Stimulated activated CD4-positive, alpha-beta T cell treated with anti-CD3 and anti-CD28 coated beads, Interleukin-4, amount 100 ng/mL, for 4 hours (primary cell): ENCODE results near the gene R3HDM1.
"Not testable (repeated sequence)": the region's sequence is repeated elsewhere in the genome, so short reads cannot be mapped to it uniquely, and the experiment has no call there.

ENCODE experiments used
- DNase-seq, 2 experiments: peaks; one replicate each; pipeline ENCODE4 v3.0.0-alpha.2; 2020

The R3HDM1 gene

GRCh38 chr2:135573620-135574019 lies 42.3 kb downstream of the R3HDM1 start:
- DNase-seq = no peak

- DNase-seq = no peak
Measured at GRCh38 chr2:135581282-135581681, 50.0 kb downstream of the R3HDM1 start.

- no peak for DNase-seq
Measured at GRCh38 chr2:135582383-135582782, 51.1 kb downstream of the R3HDM1 start.

GRCh38 chr2:135585586-135585985 lies 54.3 kb downstream of the R3HDM1 start:
- DNase-seq = no peak

GRCh38 chr2:135586148-135586547 lies 54.9 kb downstream of the R3HDM1 start:
- no peak for DNase-seq

GRCh38 chr2:135587958-135588357 lies 56.7 kb downstream of the R3HDM1 start:
- DNase-seq = no peak

DNA sequence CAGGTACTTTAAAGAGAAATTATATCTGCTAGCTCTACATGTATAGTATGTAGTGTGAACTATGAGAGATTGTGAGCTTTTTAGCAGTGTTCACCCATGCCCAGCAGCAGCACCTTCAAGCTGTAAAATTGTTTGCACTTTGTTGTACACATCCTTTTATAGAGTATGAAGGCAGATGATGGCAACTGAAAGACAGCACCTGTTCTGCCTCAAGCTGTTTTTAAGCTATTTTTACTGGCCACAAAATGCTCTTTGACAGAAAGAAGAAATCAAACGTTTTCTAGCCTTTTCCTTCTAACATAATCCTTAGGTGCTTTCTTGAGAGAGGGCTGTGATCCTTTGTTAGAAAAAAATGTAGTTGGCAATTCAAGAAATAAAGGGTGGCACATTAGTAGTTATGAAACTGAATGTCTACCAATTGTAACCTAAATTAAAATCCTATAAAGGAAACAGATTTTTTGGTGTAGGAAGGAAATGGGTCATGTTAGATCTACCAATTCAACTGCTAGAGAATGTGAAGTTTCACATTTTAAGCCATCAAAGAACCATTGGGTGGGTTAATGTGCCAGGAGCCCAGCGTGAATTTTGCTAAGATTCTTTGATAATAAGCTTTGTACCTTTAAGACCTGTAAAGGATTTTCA lies 59.5 kb downstream of the R3HDM1 start:
- no peak for DNase-seq

DNA sequence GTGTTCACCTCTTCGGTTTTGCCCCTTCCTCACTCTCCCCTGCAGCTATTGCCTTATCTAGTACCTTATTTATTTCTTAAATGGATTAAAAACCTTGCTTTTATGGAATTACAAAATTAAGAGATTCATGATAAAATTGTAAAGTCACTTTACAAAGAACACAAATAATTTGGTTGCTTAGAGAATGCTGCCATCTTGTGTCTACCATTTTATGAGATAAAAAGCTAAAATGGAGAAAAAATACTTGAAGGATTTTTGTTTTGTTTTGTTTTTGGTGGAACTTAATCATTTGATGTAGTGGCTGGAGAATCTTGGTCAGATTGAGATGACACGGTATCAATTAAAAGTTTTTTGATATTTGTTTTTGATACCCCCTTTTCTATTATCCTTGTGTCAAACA lies 69.6 kb downstream of the R3HDM1 start:
- DNase-seq = no peak

- no peak for DNase-seq
Measured at GRCh38 chr2:135603543-135603942, 72.3 kb downstream of the R3HDM1 start.

DNA sequence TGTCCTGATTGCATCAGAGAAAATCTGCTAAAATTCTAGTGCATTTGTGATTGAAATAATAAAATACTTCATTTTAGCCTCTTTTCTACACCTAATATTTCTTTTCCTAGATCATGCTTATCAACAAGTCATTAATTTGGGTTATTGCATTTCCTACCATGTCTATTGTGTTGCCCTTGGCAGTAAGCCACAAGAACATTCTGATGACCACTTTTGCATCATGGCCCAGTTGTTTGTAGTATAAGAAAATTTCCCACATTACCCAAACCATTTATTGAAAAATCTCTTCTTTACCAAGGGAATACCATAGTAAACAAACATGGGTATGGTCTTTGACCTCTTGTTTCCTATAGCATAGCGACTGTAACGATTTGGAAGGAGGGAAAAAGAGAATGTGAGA lies 76.3 kb downstream of the R3HDM1 start:
- DNase-seq = no peak

- no peak for DNase-seq
Measured at GRCh38 chr2:135612319-135612718, 81.0 kb downstream of the R3HDM1 start.

DNA sequence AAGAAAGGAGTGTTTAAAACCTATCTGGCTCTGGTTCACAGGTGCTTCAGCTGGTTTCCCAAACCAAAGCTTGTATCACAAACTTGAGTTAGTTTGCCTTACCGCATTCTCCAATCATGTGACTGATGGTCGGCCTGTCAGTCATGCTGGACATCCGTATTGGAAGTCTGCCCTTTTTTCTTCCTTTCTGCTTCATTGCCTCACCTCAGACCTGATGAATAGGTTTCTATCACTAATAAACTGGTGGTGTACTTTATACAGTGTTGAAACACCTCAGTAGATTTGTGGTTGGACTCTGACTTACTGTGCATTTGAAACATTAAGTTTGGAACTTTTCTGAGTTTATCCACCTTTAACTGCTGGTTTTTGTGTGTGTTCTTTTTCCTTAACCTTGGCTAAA lies 84.1 kb downstream of the R3HDM1 start:
- DNase-seq = no peak

DNA sequence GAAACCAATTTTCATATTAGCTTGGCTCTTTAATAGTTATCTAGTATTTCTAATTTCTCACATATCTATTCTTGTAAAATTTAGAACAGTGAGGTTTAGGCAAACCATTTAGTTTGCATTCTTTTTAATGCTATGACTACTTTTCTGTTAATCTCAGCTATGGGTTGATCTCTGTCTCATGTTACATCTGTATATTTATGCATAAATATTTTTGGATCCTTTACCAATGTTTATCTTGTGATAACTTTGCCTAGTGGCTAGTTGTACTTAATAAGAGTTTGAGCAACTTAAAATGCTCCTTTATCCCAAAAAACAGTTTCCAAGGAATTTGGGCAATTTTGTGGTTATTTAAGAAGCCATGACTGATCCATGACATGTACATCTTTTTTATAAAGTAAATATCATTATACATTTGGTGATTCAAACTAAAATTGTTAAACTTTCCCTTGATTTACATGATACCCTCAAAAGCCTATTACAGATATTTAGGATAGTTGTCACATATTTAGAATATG lies 86.3 kb downstream of the R3HDM1 start:
- DNase-seq = no peak

- no peak for DNase-seq
Measured at GRCh38 chr2:135620198-135620597, 88.9 kb downstream of the R3HDM1 start.

DNA sequence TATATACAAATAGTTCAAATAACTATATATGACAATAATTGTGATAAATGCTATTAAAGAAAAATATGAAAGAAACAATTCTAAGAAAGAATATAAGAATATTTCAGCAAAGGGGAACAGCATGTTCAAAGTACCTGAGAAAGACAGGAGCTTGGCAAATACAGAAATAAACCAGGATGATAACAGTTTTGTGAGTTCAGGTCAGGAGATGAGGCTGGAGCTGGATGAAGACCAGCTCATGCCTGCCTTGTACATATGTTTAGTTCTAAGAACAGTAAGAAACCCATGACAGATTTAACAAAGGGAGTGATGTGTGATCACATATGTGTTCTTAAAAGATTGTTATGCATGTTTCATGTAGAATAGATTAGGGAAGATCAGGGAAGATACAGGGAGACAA lies 98.2 kb downstream of the R3HDM1 start:
- DNase-seq = no peak

- DNase-seq = not testable (repeated sequence)
Measured at GRCh38 chr2:135630034-135630433, 98.8 kb downstream of the R3HDM1 start.

DNA sequence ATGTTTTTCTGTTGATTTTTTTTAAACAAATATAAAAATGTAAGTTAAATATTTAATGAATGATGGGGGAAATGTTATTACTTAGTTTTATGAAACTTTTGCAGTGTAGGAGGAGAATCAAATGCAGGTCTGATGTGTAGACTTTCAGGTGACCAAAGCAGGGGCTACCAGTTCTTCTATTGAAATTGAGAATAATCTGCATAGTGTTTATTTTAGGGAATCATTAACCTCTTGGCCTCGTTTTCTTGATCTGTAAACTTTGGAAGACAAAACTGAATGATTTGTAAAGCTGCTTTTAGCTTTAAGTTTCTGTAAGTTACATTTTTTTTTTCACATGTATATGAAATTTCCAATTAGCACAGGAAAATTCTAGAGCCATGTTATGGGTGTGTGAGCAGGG lies 99.2 kb downstream of the R3HDM1 start:
- no peak for DNase-seq

DNA sequence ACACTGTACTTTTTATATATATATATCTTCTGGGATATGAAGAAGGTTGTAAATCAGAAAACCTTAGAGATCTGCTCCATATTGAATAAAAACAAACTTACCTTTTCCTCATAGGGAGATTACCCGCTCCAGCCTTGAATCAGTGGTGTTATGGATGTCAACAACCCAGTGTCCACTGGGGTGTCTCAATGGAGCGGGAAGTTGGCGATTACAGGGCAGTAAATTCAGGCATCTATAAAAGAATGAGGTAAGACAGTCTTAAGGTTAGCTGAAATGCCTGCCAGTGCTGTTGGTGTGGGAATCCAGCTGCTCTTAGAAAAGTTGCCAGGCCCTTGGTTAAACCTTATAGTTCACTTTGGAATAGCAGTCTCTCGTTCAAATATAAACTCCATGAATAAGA lies 102.3 kb downstream of the R3HDM1 start:
- no peak for DNase-seq

DNA sequence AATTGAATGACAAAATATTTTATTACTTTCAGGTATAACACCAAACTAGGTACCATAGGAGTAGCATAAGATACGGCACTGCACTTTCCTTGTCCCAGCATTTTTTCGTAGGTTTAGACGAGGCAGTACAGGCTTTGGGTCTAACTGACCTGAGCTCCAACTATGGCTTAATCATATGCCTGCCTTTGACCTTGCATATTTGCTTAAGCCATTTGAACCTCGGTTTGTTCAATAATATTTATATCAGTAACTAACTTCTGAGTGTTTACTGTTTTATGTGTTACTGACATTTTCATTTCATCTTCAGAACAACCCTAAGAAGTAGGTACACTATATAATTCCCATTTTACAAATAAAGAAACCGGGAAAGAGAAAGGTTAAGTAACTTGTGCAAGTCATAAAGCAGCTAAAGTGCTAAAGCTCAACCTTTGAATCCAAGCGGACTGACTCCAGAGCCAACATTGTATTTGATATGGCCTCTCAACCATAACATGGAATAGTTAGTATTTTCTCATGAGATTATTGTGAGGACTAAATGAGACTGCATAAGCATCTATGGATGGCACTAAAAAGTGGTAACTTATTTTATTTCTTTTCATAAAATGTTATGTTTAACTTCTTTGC lies 104.0 kb downstream of the R3HDM1 start:
- DNase-seq = no peak

DNA sequence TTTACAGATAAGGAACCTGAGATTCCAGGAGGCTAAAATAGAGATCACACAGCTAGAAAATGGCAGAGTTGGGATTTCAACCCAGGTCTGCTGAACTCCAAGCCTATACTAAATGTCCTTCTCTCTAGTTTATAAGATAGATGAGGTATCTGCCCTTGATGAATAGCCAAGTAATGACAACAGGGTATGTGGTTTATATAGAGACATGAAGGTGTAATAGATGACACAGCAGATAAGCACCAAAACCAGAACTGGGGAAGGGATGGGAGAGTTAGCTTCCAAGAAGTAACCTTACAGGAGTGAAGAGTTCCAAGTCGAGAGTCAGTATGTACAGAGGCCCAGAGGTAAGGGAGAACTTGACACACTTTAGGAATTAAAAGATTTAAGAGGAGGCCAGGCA lies 105.7 kb downstream of the R3HDM1 start:
- no peak for DNase-seq

GRCh38 chr2:135637456-135638087 lies 106.3 kb downstream of the R3HDM1 start:
- no peak for DNase-seq

GRCh38 chr2:135638825-135639224 lies 107.5 kb downstream of the R3HDM1 start:
- no peak for DNase-seq

DNA sequence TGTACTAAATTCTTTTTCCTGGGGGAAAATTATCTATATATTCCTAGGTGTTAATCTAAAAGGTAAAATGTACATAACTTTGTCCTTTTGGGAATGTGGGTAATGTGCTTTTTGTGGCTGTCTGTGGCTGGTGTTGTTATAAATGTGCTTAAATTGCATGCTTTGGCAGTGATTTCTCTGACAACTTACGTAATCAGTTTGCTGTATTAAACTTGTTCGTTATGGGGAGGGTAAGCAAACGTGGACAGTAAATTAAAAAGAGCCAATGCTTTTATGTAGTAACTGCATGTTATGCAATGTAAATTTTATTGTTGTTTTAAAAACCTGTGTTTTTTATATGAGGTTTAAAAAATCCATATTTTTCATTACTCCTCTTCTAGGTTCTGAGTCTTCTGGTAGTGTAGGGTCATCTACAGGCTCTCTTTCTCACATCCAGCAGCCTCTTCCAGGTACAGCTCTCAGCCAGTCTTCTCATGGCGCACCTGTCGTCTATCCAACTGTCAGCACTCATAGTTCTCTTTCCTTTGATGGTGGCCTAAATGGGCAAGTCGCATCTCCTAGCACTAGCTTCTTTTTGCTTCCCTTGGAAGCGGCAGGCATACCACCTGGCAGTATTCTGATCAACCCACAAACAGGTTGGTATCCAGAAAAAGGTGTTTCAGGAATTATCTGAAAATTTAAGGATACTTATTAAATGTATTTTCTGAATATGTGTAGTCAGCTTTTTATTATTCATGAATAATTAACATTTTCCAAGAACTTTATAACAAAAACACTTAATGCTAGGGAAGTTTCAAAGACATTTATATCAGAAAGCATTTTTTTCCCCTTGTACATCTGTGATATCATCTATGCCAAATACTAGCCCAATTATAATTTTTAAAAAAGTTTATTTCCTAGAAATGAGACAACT lies 110.1 kb downstream of the R3HDM1 start:
- no peak for DNase-seq
